NAMALWA (cell line): ENCODE measurements around the gene KCTD17.
A peak's percentile ranks its signal among the peaks of the same experiment; 100 is the strongest.

Experiments
- DNase-seq: peaks from one replicate; pipeline ENCODE4 v3.0.0-alpha.2; 2015; ENCODE audit warnings: low spot score

The KCTD17 gene

GRCh38 chr22:37020192-37020479, 31.4 kb upstream of the KCTD17 start:
- peak; percentile 46 for DNase-seq

- DNase-seq = no peak
Observed at GRCh38 chr22:37021041-37021440, 30.5 kb upstream of the KCTD17 start.

DNA sequence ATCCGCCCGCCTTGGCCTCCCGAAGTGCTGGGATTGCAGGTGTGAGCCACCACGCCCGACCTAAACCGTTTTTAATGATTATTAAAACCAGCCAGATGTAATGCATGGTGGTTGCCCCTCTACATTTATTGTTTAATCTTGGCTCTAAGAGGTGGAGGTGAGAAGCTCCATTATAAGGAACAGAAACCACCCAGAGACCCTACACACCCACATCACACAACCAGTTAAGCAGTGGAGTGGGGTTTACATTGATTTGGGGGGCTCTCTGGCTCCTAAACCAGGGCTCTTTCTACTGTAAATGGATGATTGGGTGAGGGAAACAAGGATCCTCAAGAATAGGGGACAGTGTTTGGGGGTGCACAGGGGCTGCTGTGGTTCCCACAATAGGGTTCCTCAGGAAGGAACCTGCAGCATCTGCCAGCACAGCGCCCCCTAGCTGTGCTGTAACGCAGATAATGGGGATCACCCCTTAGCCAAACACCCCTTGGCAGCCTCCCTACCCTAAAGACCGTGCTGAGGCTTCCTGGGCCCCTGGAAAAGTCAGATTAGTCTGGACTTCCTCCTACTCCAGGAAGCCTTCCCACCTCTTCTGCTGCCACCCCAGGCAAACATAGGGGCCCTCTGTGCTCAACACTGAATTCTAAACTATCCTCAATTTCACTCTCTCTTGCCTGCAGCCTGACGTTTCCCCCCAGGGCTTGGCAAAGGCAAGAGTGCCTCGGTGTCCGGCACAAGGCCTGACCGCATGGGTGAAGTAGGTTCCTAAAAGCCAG, 29.6 kb upstream of the KCTD17 start:
- peak; percentile 77 for DNase-seq

GRCh38 chr22:37022483-37023337, 28.8 kb upstream of the KCTD17 start:
- DNase-seq = no peak

DNA sequence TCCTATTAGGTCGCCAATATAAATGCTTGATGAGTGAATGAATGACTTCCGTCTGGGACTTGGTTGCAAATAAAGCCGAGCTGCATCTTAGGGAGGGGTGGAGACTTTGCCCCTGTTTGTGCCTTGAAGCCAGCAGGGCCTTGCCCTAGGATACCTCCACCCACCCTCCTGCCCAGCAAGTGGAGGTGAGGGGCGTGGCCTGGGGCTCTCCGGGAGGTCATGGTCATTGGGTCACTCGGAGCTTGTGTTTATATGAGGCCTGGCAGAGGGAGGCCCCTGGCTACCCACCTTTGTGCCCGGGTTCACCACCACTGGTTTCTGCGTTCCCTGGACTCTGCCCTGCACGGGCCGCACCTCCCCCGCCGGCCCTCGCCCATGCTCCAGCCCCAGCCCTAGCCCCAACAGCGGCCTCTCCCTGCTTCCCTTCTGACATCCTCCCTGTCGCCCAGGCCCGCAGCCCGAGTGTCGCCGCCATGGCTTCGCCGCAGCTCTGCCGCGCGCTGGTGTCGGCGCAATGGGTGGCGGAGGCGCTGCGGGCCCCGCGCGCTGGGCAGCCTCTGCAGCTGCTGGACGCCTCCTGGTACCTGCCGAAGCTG, 27.7 kb upstream of the KCTD17 start:
- no peak for DNase-seq

DNA sequence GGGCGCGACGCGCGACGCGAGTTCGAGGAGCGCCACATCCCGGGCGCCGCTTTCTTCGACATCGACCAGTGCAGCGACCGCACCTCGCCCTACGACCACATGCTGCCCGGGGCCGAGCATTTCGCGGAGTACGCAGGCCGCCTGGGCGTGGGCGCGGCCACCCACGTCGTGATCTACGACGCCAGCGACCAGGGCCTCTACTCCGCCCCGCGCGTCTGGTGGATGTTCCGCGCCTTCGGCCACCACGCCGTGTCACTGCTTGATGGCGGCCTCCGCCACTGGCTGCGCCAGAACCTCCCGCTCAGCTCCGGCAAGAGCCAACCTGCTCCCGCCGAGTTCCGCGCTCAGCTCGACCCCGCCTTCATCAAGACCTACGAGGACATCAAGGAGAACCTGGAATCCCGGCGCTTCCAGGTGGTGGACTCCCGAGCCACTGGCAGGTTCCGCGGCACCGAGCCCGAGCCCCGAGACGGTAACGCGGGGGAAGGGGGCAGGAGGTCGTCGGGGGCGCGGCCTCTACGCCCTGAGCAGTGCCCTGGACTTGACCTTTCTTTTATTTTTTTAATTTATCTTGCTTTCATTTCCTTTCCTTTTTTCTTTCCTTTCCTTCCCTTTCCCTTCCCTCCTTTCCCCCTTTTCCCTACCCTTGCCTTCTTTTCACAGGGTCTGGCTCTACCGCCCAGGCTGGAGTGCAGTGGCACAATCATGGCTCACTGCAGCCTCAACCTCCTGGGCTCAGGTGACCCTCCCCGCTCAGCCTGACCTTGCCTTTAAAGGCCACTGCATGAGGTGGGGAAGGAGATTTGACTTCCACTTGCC, 27.0 kb upstream of the KCTD17 start:
- DNase-seq = no peak

GRCh38 chr22:37025500-37026070, 26.0 kb upstream of the KCTD17 start:
- DNase-seq = no peak

DNA sequence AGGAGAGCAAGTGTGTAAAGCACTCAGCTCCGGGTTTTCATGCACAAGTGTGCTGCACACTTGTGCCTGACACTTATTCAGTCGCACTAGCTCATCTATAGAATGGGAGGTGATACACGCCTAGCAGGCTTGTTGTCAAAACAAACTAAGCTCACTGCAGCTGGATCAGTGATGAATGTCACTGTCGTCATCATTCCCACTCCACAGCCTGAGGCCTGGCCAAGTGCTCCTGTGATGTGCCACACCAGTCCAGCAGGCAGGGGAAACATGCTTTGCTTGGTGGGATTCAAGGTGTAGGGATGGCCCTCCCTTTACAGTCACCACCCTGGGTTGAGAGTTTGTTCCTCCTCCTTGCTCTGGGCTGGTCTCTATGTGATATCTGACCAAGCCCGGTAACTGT, 25.2 kb upstream of the KCTD17 start:
- no peak for DNase-seq

DNA sequence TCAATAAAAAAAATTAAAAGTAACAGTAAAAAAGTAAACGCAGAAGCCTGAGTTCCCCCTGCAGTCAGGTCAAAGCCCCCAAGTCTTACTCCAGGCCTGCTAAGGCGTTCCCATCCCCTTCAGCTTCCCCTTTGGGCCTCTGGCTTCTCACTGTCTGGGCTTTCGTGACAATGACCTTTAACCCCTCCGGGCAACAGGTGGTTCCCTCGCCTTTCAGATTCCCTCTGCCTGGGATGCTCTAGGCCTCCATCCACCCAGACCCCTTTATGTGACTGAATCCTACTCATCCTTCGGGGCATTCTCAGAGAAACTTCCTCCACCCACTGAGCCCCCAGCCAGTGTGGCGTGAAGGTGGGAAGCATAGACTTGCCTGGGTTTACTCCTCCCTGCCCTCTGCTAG, 24.0 kb upstream of the KCTD17 start:
- no peak for DNase-seq

- no peak for DNase-seq
Observed at GRCh38 chr22:37028692-37029674, 22.6 kb upstream of the KCTD17 start.

- no peak for DNase-seq
Observed at GRCh38 chr22:37030560-37031281, 20.8 kb upstream of the KCTD17 start.

- no peak for DNase-seq
Observed at GRCh38 chr22:37032134-37032534, 19.4 kb upstream of the KCTD17 start.

DNA sequence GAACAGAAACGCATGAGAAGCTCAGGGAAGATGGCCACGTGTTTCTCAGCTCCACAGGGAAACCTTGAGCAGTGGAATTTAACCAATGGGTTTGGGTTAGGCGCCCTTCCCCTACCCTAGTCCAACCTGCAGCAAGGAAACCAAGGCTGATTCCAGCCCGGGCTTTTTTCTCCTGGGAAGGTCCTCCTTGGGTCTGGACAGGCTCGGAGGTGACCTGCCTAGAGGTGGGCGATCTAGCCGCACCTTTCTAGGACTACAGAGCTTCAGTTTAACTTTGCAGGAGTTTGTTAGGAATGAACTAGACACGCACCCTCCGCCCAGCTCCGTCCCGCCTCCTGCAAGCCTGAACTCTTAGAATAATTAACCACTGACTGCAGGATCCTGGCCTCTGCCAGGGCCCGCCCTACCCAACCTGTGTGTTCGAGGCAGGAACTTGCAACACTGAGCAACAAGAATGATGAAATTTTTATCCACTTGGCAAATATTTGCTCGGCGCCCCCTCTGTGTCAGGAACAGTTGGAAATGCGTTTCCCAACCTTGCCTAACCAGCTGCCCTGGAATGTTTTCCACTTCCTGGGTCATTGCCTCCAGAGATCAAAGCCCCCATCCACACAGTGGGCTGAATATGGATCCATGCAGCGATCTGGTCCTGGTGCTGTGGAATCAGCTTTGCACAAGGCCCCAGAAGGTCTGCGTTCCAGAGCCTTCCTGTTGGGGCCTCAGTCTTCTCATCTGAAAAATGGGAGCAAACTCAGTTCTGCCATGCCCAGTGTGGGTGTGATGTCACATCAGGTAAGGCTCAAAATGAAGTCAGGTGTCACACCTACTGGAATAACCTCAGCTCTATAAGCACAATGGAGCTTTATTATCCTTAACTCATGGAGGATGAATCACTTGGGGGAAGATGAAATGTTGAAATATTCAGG, 18.7 kb upstream of the KCTD17 start:
- no peak for DNase-seq

- DNase-seq = no peak
Observed at GRCh38 chr22:37033605-37034430, 17.7 kb upstream of the KCTD17 start.

GRCh38 chr22:37036655-37037377, 14.7 kb upstream of the KCTD17 start:
- no peak for DNase-seq

GRCh38 chr22:37037669-37038068, 13.9 kb upstream of the KCTD17 start:
- DNase-seq = no peak

DNA sequence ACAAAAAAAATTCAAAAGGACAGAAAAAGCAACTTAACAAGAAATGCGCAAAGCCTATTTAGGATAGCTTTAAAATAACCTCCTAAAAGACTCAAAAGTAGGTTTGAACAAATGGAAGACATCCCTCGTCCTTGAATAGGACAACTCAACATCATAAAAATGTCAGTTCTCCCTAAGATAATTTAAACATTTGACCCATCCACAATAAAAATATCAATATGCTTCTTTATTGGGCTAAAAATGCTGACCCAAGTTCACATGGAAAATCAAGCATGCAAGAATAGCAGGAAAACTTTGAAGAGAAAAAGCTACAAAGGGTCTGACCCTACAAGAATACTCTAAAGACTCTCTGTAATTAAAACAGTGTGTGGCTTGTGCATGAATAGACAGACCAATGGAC, 12.1 kb upstream of the KCTD17 start:
- no peak for DNase-seq
